CD4-positive, alpha-beta T cell (primary cell): ENCODE data around the gene KIAA0040. TPM values are rescaled to one million over a fixed set of nuclear protein-coding genes. Genes with fewer than 3 reads are reported as not detected.

Source experiments
- ATAC-seq: fragments of 200-7000 bp; cut with Tn5 transposase; one replicate; pipeline ENCODE4 v1.10.0; 2022; ENCODE audit warnings: mild to moderate bottlenecking; ENCODE audit not compliant: poor library complexity
- CTCF ChIA-PET: fragments of 350-600 bp; sonication (Branson Sonifier 250); formaldehyde crosslinking; loops from one replicate; lab custom pipeline; 2021; ENCODE audit warnings: antibody characterized with exemption, inconsistent platforms; lab: Charles Lee
- POLR2A ChIA-PET: fragments of 350-600 bp; sonication (Branson Sonifier 250); formaldehyde crosslinking; loops from one replicate; lab custom pipeline; 2021; ENCODE audit warnings: antibody characterized with exemption, inconsistent platforms; lab: Charles Lee
- DNase-seq, 14 experiments: peaks; one replicate each; pipeline ENCODE4 v3.0.0-alpha.2; 2013 to 2020; ENCODE audit warnings: mixed read lengths in 2 of 14
- H3K27ac ChIP-seq, 2 donors: one replicate each; pipeline versions ENCODE4 v1.5.1 to v1.7.0; 2013; ENCODE audit warnings: low read length in 2 of 2, low read depth in 1 of 2, mild to moderate bottlenecking in 1 of 2
- H3K27me3 ChIP-seq, 2 experiments: 1 replicate in 1 of 2; 2 replicates in 1 of 2; pipeline versions ENCODE4 v1.6.1 to v1.7.0; 2013; ENCODE audit warnings: low read length in 2 of 2, control low read depth in 1 of 2, mild to moderate bottlenecking in 1 of 2, moderate library complexity in 1 of 2; ENCODE audit not compliant: insufficient read depth in 2 of 2, control insufficient read depth in 1 of 2
- H3K36me3 ChIP-seq: one replicate; pipeline ENCODE4 v1.6.1; 2013; ENCODE audit warnings: low read length, control low read depth; ENCODE audit not compliant: insufficient read depth
- H3K4me1 ChIP-seq: one replicate; pipeline ENCODE4 v1.6.1; 2013; ENCODE audit warnings: low read length, control low read depth; ENCODE audit not compliant: insufficient read depth
- H3K4me3 ChIP-seq: one replicate; pipeline ENCODE4 v1.5.1; 2013; ENCODE audit warnings: mild to moderate bottlenecking, low read length, moderate library complexity
- H3K9me3 ChIP-seq, 2 experiments: 1 replicate in 1 of 2; 2 replicates in 1 of 2; pipeline versions ENCODE4 v1.6.1 to v1.7.0; 2013; ENCODE audit warnings: low read length in 2 of 2, mild to moderate bottlenecking in 2 of 2, control low read depth in 1 of 2, moderate library complexity in 1 of 2; ENCODE audit not compliant: control insufficient read depth in 1 of 2, insufficient read depth in 1 of 2
- H3K27ac Mint-ChIP-seq: one replicate; pipeline ENCODE4 v1.8.0; 2020; ENCODE audit warnings: mixed read lengths
- H3K27me3 Mint-ChIP-seq: one replicate; pipeline ENCODE4 v1.8.0; 2021; ENCODE audit warnings: mixed read lengths
- H3K36me3 Mint-ChIP-seq: one replicate; pipeline ENCODE4 v1.8.0; 2021; ENCODE audit warnings: low read depth, mixed read lengths
- H3K4me1 Mint-ChIP-seq: one replicate; pipeline ENCODE4 v1.8.0; 2021; ENCODE audit warnings: low read depth, mixed read lengths
- H3K4me3 Mint-ChIP-seq: one replicate; pipeline ENCODE4 v1.8.0; 2020; ENCODE audit warnings: mild to moderate bottlenecking, mixed read lengths
- H3K9me3 Mint-ChIP-seq: one replicate; pipeline ENCODE4 v1.8.0; 2020; ENCODE audit warnings: mixed read lengths
- intact Hi-C, 2 experiments: fragments of 100-400 bp; cut with DNase I in 1 of 2; cut with micrococcal nuclease in 1 of 2; formaldehyde crosslinking; loops; one replicate each; pipeline versions ENCODE4 v1.15.1 to v1.9.0; 2023 to 2025; cut with DNase I, micrococcal nuclease
- total RNA-seq, 174 experiments: library from RNA in 2 of 174; stranded (reverse) in 2 of 174; gene quantifications; one replicate each; pipeline ENCODE4 v1.2.3 and lab custom pipeline; 2021 to 2026
- TF ChIP-seq, protein P1 (sequence below): fragments of 200-600 bp; IDR thresholded peaks from one replicate; pipeline ENCODE4 v1.8.0; 2022; ENCODE audit warnings: antibody characterized with exemption, mild to moderate bottlenecking

Gene KIAA0040
- total RNA-seq, 2 experiments from 2014 or later: 13.5 to 14.5 TPM

GRCh38 chr1:175195798-175196197, 3.2 kb upstream of the KIAA0040 start:
- peaks cover 9% of the 10 kb centered on the region for H3K36me3 Mint-ChIP-seq
- CTCF ChIA-PET: no interaction called here
- H3K9me3 ChIP-seq: no peaks in the 10 kb centered on the region
- POLR2A ChIA-PET: interaction anchor here (2.7 kb wide), 1 partner anchor 13 kb away, joined by 11 read pairs; no protein-coding TSS in a partner anchor
- H3K27me3 Mint-ChIP-seq: no peaks in the 10 kb centered on the region
- peaks cover 27% of the 10 kb centered on the region for H3K4me1 Mint-ChIP-seq
- no peak overlapping the region for H3K27ac Mint-ChIP-seq
- DNase-seq (no peak), ATAC-seq (no peak)
- H3K4me3 ChIP-seq: no peak overlapping the region
- H3K27me3 ChIP-seq: no peaks in the 10 kb centered on the region
- no peak overlapping the region for H3K4me3 Mint-ChIP-seq
- H3K9me3 Mint-ChIP-seq: no peaks in the 10 kb centered on the region
- no peak overlapping the region for H3K27ac ChIP-seq
- intact Hi-C loops: loop anchor here in 1 of 2 experiments (2.0 kb wide), 1 partner anchor 15 kb away; no protein-coding TSS in a partner anchor
- TF ChIP-seq, protein P1, sequence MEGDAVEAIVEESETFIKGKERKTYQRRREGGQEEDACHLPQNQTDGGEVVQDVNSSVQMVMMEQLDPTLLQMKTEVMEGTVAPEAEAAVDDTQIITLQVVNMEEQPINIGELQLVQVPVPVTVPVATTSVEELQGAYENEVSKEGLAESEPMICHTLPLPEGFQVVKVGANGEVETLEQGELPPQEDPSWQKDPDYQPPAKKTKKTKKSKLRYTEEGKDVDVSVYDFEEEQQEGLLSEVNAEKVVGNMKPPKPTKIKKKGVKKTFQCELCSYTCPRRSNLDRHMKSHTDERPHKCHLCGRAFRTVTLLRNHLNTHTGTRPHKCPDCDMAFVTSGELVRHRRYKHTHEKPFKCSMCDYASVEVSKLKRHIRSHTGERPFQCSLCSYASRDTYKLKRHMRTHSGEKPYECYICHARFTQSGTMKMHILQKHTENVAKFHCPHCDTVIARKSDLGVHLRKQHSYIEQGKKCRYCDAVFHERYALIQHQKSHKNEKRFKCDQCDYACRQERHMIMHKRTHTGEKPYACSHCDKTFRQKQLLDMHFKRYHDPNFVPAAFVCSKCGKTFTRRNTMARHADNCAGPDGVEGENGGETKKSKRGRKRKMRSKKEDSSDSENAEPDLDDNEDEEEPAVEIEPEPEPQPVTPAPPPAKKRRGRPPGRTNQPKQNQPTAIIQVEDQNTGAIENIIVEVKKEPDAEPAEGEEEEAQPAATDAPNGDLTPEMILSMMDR: no peak
- no peaks in the 10 kb centered on the region for H3K36me3 ChIP-seq
- H3K4me1 ChIP-seq: peaks cover 25% of the 10 kb centered on the region

GRCh38 chr1:175195281-175195680, 2.7 kb upstream of the KIAA0040 start:
- ChIA-PET POLR2A (interaction anchor here (0.9 to 2.7 kb wide), 3 partner anchors 13 to 40 kb away, joined by 3 to 11 read pairs (median 3); no protein-coding TSS in a partner anchor), CTCF (interaction anchor here (0.8 to 1.9 kb wide), 2 partner anchors 13 to 43 kb away, joined by 3 to 4 read pairs; no protein-coding TSS in a partner anchor)
- Mint-ChIP-seq H3K4me3 (no peak overlapping the region), H3K36me3 (peaks cover 9% of the 10 kb centered on the region), H3K9me3 (no peaks in the 10 kb centered on the region), H3K27ac (no peak overlapping the region), H3K27me3 (no peaks in the 10 kb centered on the region), H3K4me1 (peaks cover 32% of the 10 kb centered on the region)
- DNase-seq (no peak), ATAC-seq (no peak)
- TF ChIP-seq, protein P1: no peak
- Histone ChIP-seq H3K4me3 (no peak overlapping the region), H3K4me1 (peaks cover 30% of the 10 kb centered on the region), H3K9me3 (no peaks in the 10 kb centered on the region), H3K27me3 (no peaks in the 10 kb centered on the region), H3K36me3 (no peaks in the 10 kb centered on the region), H3K27ac (no peak overlapping the region)
- intact Hi-C loops: loop anchor here in 1 of 2 experiments (2.0 kb wide), 1 partner anchor 16 kb away; no protein-coding TSS in a partner anchor

DNA sequence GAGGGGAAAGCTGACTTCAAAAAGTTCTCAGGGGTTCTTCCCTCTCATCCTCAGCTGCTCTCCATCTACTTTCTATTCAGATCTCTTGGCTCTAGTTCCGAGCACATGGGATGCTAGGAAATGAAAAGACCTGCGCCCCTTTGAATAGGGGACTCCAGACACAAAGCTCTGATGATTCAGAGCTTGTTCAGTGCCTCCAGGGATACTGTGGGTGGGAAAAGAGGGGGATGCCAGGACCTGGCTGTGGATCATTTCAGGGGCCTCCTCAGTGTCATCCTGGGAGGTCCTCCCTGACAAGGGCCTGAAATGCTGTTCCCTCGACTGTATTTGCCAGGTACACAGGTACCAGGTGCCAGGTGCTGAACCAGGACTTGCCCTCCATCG, 943 bp upstream of the KIAA0040 start:
- TF ChIP-seq, protein P1: no peak
- no peaks in the 10 kb centered on the region for H3K36me3 ChIP-seq
- H3K27me3 Mint-ChIP-seq: no peaks in the 10 kb centered on the region
- peaks cover 16% of the 10 kb centered on the region for H3K36me3 Mint-ChIP-seq
- H3K4me1 Mint-ChIP-seq: peaks cover 50% of the 10 kb centered on the region
- H3K4me3 ChIP-seq: peak overlapping the region; percentile 98
- DNase-seq: no peak
- intact Hi-C loops: loop anchor here (5.0 kb wide), 3 partner anchors 36 to 161 kb away; no protein-coding TSS in a partner anchor
- H3K4me3 Mint-ChIP-seq: peak overlapping the region; percentile 97
- H3K27ac ChIP-seq: peak overlapping the region in 1 of 2 donors; percentile 25
- ATAC-seq: no peak
- H3K27ac Mint-ChIP-seq: peak overlapping the region; percentile 97
- CTCF ChIA-PET: interaction anchor here (0.8 to 1.9 kb wide), 3 partner anchors 10 to 47 kb away, joined by 3 to 4 read pairs (median 4); no protein-coding TSS in a partner anchor
- POLR2A ChIA-PET: interaction anchor here (0.8 to 1.7 kb wide), 3 partner anchors 16 to 194 kb away, joined by 5 to 10 read pairs (median 5); partner anchors contain the start of gene CACYBP
- no peaks in the 10 kb centered on the region for H3K9me3 Mint-ChIP-seq
- H3K27me3 ChIP-seq: no peaks in the 10 kb centered on the region
- H3K4me1 ChIP-seq: peaks cover 48% of the 10 kb centered on the region
- no peaks in the 10 kb centered on the region for H3K9me3 ChIP-seq
